NB4 (cell line): ENCODE data around the gene SPEN.

ENCODE experiments used
- DNase-seq: peaks from one replicate; pipeline ENCODE4 v3.0.0; 2010; ENCODE audit warnings: low read depth
- H3K4me3 ChIP-seq: one replicate; pipeline ENCODE4 v1.5.1; 2011; ENCODE audit warnings: mild to moderate bottlenecking, low read depth, low read length, moderate library complexity
- MYC ChIP-seq: IDR thresholded peaks from 2 replicates; pipeline ENCODE4 v1.6.1; 2011; ENCODE audit warnings: low read depth, low read length
- POLR2A ChIP-seq: IDR thresholded peaks from 2 replicates; pipeline ENCODE4 v1.6.1; 2011; ENCODE audit warnings: mild to moderate bottlenecking; ENCODE audit not compliant: insufficient read length; ENCODE audit errors: extremely low read depth
- TF ChIP-seq, protein P1 (sequence below): IDR thresholded peaks from one replicate; pipeline ENCODE4 v1.5.1; 2012; ENCODE audit warnings: low read depth, low read length
- TF ChIP-seq, protein P2 (sequence below): IDR thresholded peaks from 2 replicates; pipeline ENCODE4 v1.6.1; 2011; ENCODE audit warnings: low read depth, low read length

Gene SPEN

DNA sequence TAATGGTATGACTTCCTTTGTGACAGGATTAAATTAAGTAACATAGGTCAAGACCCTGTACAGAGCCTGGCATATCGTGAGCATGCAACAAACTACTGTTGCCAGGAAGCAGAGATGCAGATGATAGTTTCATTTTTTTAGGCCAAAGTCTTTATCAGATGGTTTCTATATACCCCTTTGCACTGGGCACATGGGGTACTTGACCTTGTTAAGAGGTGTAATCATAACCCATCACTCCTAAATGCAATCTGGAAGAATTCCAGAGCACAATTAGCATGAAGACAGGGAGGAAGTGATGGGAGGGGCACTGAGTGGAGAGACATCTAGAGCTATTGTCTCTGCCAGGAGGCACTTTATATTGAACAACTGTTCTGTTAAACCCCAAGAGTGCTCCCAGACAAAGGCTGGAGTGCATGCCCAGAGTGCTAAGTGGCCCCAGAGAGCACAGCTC, 106.3 kb downstream of the SPEN start:
- TF ChIP-seq, protein P1, sequence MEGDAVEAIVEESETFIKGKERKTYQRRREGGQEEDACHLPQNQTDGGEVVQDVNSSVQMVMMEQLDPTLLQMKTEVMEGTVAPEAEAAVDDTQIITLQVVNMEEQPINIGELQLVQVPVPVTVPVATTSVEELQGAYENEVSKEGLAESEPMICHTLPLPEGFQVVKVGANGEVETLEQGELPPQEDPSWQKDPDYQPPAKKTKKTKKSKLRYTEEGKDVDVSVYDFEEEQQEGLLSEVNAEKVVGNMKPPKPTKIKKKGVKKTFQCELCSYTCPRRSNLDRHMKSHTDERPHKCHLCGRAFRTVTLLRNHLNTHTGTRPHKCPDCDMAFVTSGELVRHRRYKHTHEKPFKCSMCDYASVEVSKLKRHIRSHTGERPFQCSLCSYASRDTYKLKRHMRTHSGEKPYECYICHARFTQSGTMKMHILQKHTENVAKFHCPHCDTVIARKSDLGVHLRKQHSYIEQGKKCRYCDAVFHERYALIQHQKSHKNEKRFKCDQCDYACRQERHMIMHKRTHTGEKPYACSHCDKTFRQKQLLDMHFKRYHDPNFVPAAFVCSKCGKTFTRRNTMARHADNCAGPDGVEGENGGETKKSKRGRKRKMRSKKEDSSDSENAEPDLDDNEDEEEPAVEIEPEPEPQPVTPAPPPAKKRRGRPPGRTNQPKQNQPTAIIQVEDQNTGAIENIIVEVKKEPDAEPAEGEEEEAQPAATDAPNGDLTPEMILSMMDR, result no peak
- TF ChIP-seq POLR2A, result no peak
- TF ChIP-seq, protein P2, sequence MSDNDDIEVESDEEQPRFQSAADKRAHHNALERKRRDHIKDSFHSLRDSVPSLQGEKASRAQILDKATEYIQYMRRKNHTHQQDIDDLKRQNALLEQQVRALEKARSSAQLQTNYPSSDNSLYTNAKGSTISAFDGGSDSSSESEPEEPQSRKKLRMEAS, result no peak
- TF ChIP-seq MYC, result no peak
- H3K4me3 ChIP-seq, result no peak overlapping the region
- DNase-seq, result no peak

DNA sequence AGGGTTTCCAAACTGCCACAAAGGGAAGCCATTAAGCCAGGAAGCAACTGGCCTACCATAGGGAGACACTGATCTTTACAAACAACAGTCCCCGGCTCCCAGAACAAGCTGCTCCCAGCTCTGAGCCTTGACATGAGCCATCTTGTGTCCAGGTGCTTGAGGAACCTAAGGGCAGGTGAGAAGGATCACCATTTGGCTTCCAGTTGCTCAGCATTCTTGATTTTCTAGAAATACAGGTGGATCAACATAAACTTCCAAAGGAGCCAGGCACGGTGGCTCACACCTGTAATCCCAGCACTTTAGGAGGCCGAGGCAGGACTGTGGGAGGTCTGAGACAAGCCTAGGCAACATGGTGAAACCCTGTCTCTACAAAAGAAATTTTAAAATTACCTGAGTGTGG, 106.8 kb downstream of the SPEN start:
- no peak for DNase-seq
- TF ChIP-seq, protein P1, result no peak
- TF ChIP-seq, protein P2, result no peak
- TF ChIP-seq MYC, result no peak
- no peak for TF ChIP-seq POLR2A
- H3K4me3 ChIP-seq, result no peak overlapping the region

DNA sequence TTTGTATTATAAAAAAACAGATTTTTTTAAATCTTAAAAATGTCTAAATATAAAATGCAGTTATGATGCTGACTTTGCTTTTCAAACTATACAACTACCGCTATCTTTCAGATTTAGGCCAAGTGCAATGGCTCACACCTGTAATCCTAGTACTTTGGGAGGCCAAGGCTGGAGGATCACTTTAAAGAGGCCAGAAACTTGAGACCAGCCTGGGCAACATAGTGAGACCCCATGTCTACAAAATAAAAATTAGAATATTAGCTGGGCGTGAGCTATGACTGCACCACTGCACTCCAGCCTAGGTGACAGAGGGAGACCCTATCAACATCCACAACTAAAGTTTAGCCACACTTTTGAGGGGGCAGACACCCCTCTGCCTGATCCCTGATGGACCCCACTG, 108.0 kb downstream of the SPEN start:
- no peak for DNase-seq
- no peak overlapping the region for H3K4me3 ChIP-seq
- TF ChIP-seq MYC, result no peak
- TF ChIP-seq, protein P1, result no peak

DNA sequence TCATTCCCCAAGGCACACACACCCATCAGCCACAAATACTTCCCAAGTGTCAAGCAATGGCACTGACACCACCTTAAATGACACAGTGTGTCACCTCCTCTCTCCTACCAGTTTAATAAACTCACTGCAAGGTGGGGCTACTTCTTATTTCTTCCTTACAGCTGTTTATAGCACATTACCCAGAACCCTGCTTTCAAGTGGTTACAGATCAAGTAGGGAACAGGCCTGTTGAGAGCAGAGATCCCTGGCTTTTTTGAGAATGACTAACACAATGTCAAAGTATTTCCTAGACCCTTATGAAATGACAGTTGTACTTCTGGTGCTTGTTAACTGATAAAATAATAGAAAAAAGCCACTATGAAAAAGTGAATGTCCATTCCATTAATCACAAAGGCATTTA, 108.6 kb downstream of the SPEN start:
- H3K4me3 ChIP-seq, result no peak overlapping the region
- TF ChIP-seq MYC (no peak), POLR2A (no peak)
- TF ChIP-seq, protein P1, result no peak
- TF ChIP-seq, protein P2, result no peak
- no peak for DNase-seq

DNA sequence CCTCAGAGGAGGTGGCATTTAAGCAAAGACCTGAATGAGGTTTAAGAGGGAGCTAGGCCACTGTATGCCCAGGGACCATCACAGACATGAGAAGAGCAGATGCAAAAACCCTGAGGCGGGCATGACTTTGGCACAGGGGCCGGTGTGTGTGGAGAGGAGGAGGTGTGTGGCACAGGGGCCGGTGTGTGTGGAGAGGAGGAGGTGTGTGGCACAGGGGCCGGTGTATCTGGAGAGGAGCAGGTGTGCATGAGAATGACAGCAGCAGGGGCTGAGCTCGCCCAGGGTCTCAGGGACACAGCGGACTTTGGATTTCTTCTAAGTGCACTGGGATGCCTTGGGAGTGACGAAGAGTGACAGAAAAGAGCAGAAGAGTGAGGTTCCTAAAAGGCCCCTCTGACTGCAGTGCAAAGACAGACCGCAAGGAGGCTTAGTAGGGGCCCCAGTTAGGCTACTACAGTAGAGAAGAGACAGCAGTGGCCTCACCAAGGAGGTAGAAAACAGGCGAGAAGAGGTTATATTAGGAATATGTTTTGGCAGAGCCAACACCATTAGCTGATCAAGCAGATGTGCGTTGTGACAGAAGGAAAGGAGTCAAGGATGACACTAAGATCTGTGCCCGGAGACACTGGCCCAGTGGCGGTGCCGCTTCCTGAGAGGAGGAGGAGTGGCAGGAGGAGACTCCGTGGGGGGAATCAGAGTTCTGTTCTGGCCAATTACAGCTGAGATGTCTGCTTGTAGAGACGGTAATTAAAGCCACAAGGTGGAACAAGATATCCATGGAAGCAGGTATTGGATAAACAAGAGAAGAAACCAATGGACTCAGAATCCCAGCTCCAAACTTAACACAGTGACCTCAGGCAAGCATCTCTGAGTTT, 110.0 kb downstream of the SPEN start:
- no peak for DNase-seq
- TF ChIP-seq, protein P1, result no peak
- TF ChIP-seq, protein P2, result no peak
- TF ChIP-seq MYC (no peak), POLR2A (no peak)
- H3K4me3 ChIP-seq, result no peak overlapping the region

DNA sequence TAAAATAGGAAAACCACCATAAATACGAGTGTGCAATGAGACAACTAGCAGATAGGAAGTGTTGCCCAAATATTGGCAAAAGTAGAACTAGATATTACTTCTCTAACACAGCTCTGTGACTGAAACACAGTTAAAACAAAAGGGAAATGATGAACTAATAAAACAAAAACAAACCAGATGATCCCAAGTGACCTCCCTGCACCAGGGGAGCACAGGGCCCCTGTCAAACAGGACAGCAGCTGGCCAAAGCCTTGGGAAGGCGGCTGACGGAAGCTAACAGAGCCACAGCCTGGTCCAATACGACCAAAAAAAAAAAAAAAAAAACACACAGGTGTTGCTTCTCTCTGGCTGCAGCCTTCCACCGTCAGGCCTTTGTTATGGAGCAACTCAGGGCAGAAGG, 110.6 kb downstream of the SPEN start:
- no peak for DNase-seq
- TF ChIP-seq, protein P1, result no peak
- H3K4me3 ChIP-seq, result no peak overlapping the region
